NCI-H187 (cell line): ENCODE data around the gene DOCK11.
"Not testable (repeated sequence)": the region's sequence is repeated elsewhere in the genome, so short reads cannot be mapped to it uniquely, and the experiment has no call there.

Source experiments
- DNase-seq, 2 experiments: peaks; one replicate each; lab custom pipeline; 2025; lab: John Stamatoyannopoulos, UW

Gene DOCK11

GRCh38 chrX:118495061-118495921 is at the start of gene DOCK11:
Gene DOCK11, plus strand, starts transcription at chrX:118495815. Its CDS starts 157 bp downstream, at chrX:118495972.
- DNase-seq: no peak

GRCh38 chrX:118448273-118448783 is 47.3 kb upstream of the DOCK11 start:
- no peak for DNase-seq

GRCh38 chrX:118455013-118455412 is 40.6 kb upstream of the DOCK11 start:
- DNase-seq: no peak

GRCh38 chrX:118459494-118459893 is 36.1 kb upstream of the DOCK11 start:
- no peak for DNase-seq

GRCh38 chrX:118464501-118464900 is 31.1 kb upstream of the DOCK11 start:
- DNase-seq: no peak

- no peak for DNase-seq
Observed at GRCh38 chrX:118468122-118468521, 27.5 kb upstream of the DOCK11 start.

GRCh38 chrX:118470721-118471347 is 24.8 kb upstream of the DOCK11 start:
- not testable (repeated sequence) for DNase-seq

GRCh38 chrX:118474586-118474985 is 21.0 kb upstream of the DOCK11 start:
- no peak for DNase-seq

GRCh38 chrX:118475903-118476302 is 19.7 kb upstream of the DOCK11 start:
- no peak for DNase-seq

GRCh38 chrX:118480172-118480571 is 15.4 kb upstream of the DOCK11 start:
- no peak for DNase-seq

- not testable (repeated sequence) for DNase-seq
Observed at GRCh38 chrX:118482384-118482783, 13.2 kb upstream of the DOCK11 start.

- no peak for DNase-seq
Observed at GRCh38 chrX:118484216-118484903, 11.3 kb upstream of the DOCK11 start.

GRCh38 chrX:118486693-118487092 is 8.9 kb upstream of the DOCK11 start:
- not testable (repeated sequence) for DNase-seq

- no peak for DNase-seq
Observed at GRCh38 chrX:118493016-118493415, 2.6 kb upstream of the DOCK11 start.

GRCh38 chrX:118493653-118494297 is 1.8 kb upstream of the DOCK11 start:
- no peak for DNase-seq

GRCh38 chrX:118495958-118496762 is 545 bp downstream of the DOCK11 start:
- DNase-seq: no peak

GRCh38 chrX:118496763-118497079 is 1.1 kb downstream of the DOCK11 start:
- DNase-seq: no peak

- no peak for DNase-seq
Observed at GRCh38 chrX:118497180-118497818, 1.7 kb downstream of the DOCK11 start.

- DNase-seq: no peak
Observed at GRCh38 chrX:118498351-118498750, 2.7 kb downstream of the DOCK11 start.

- no peak for DNase-seq
Observed at GRCh38 chrX:118498755-118499154, 3.1 kb downstream of the DOCK11 start.

- DNase-seq: no peak
Observed at GRCh38 chrX:118499295-118499694, 3.7 kb downstream of the DOCK11 start.
